H1 (cell line): Measurements from ENCODE around the gene AMBP.
A peak's percentile ranks its signal among the peaks of the same experiment; 100 is the strongest.

Source experiments
- BACH1 ChIP-seq: IDR thresholded peaks from 2 replicates; pipeline ENCODE4 v1.6.1; 2012; ENCODE audit warnings: low read length, improper control_type of control experiment
- BRCA1 ChIP-seq: IDR thresholded peaks from 2 replicates; pipeline ENCODE4 v1.6.1; 2012; ENCODE audit warnings: low read depth, low read length, improper control_type of control experiment
- CBX5 ChIP-seq: fragments of 300-800, 300-1000 bp; sonication (generic); IDR thresholded peaks from 2 replicates; pipeline ENCODE4 v1.7.1; 2016; ENCODE audit warnings: antibody characterized with exemption, low read length, low read depth
- CEBPB ChIP-seq: IDR thresholded peaks from 2 replicates; pipeline ENCODE4 v1.6.1; 2012; ENCODE audit warnings: low read depth, low read length
- CTCF ChIP-seq, 3 experiments: IDR thresholded peaks; 1 replicate in 2 of 3; 2 replicates in 1 of 3; pipeline versions ENCODE4 v1.5.1 to v1.6.1; 2011; ENCODE audit warnings: low read length in 3 of 3, mild to moderate bottlenecking in 3 of 3, inconsistent platforms in 2 of 3, low read depth in 1 of 3, moderate library complexity in 1 of 3; ENCODE audit not compliant: insufficient read depth in 1 of 3; ENCODE audit errors: control extremely low read depth in 1 of 3
- EZH2 ChIP-seq: fragments of 200-600 bp; sonication (generic); IDR thresholded peaks from 2 replicates; pipeline ENCODE4 v1.7.1; 2012; ENCODE audit warnings: low read depth, mild to moderate bottlenecking, moderate library complexity, low read length, inconsistent platforms; ENCODE audit not compliant: severe bottlenecking
- FOSL1 ChIP-seq: IDR thresholded peaks from 2 replicates; pipeline ENCODE4 v1.6.1; 2011; ENCODE audit warnings: mild to moderate bottlenecking, low read depth, low read length, moderate library complexity; ENCODE audit not compliant: insufficient read depth
- POLR2A ChIP-seq, 2 experiments: IDR thresholded peaks; 1 replicate in 1 of 2; 2 replicates in 1 of 2; pipeline ENCODE4 v1.6.1; 2011; ENCODE audit warnings: low read depth in 2 of 2, low read length in 2 of 2, mild to moderate bottlenecking in 2 of 2; ENCODE audit errors: control extremely low read depth in 1 of 2
- RNF2 ChIP-seq: fragments of 200-900, 300-1000 bp; sonication (generic); IDR thresholded peaks from 2 replicates; pipeline ENCODE4 v1.7.1; 2016; ENCODE audit warnings: borderline replicate concordance, low read depth, mild to moderate bottlenecking, antibody characterized with exemption, low read length; ENCODE audit not compliant: poor library complexity, severe bottlenecking; ENCODE audit errors: missing control alignments
- SIN3A ChIP-seq, 2 experiments: IDR thresholded peaks in 1 of 2; conservative IDR thresholded peaks in 1 of 2; 2 replicates each; pipeline ENCODE4 v1.6.1; 2011 to 2012; ENCODE audit warnings: low read length in 2 of 2, improper control_type of control experiment in 1 of 2, low read depth in 1 of 2, mild to moderate bottlenecking in 1 of 2
- YY1 ChIP-seq: IDR thresholded peaks from 2 replicates; pipeline ENCODE4 v1.6.1; 2011; ENCODE audit warnings: low read depth, mild to moderate bottlenecking, low read length

GRCh38 chr9:114082017-114082762 lies 4.1 kb upstream of the AMBP start:
- TF ChIP-seq POLR2A (IDR thresholded peaks at IDR 0.05; ENCODE audit: control extremely low read depth in 1 of 2, low read depth in 2 of 2, low read length in 2 of 2) (no peak), CTCF (IDR thresholded peaks at IDR 0.05; ENCODE audit: control extremely low read depth in 1 of 3, insufficient read depth in 1 of 3, low read depth in 1 of 3, low read length in 3 of 3) (peak; percentile 83 to 96 (median 94)), BRCA1 (no peak), YY1 (peak; percentile 66; the same call in 1 of the 2 replicates), FOSL1 (no peak), CBX5 (no peak), SIN3A (conservative IDR thresholded peaks at IDR 0.05 in 1 of 2, IDR thresholded peaks at IDR 0.05 in 1 of 2; ENCODE audit: low read depth in 1 of 2, low read length in 2 of 2) (no peak), BACH1 (no peak), EZH2 (no peak), CEBPB (no peak), RNF2 (no peak)
